Smooth muscle cell (in vitro differentiated cells): ENCODE data around the gene GIMAP8. TPM values are rescaled to one million over a fixed set of nuclear protein-coding genes. Genes with fewer than 3 reads are reported as not detected.

ENCODE experiments used
- DNase-seq: peaks from one replicate; lab custom pipeline; 2025; ENCODE audit not compliant: unreplicated experiment; lab: John Stamatoyannopoulos, UW
- H2AFZ ChIP-seq: fragments of 200-600 bp; sonication (generic); 2 replicates; pipeline ENCODE4 v1.6.0; 2016; ENCODE audit warnings: antibody characterized with exemption, low read depth, mild to moderate bottlenecking
- H3F3A ChIP-seq: fragments of 200-600 bp; sonication (generic); 2 replicates; pipeline ENCODE4 v1.6.0; 2017; ENCODE audit warnings: antibody characterized with exemption, low read depth
- H3K27ac ChIP-seq: fragments of 200-600 bp; sonication (generic); 2 replicates; pipeline ENCODE4 v1.5.1; 2016; ENCODE audit warnings: low read depth, mild to moderate bottlenecking
- H3K27me3 ChIP-seq: fragments of 200-600 bp; sonication (generic); 2 replicates; pipeline ENCODE4 v1.6.1; 2016; ENCODE audit warnings: low read depth, mild to moderate bottlenecking
- H3K36me3 ChIP-seq: fragments of 200-600 bp; sonication (generic); 2 replicates; pipeline ENCODE4 v1.5.1; 2016; ENCODE audit warnings: low read depth
- H3K4me1 ChIP-seq: fragments of 200-600 bp; sonication (generic); 2 replicates; pipeline ENCODE4 v1.5.1; 2016; ENCODE audit warnings: low read depth
- H3K4me2 ChIP-seq: fragments of 200-600 bp; sonication (generic); 2 replicates; pipeline ENCODE4 v1.6.0; 2016; ENCODE audit warnings: mild to moderate bottlenecking
- H3K4me3 ChIP-seq: fragments of 200-600 bp; sonication (generic); 2 replicates; pipeline ENCODE4 v1.5.1; 2016; ENCODE audit warnings: mild to moderate bottlenecking
- H3K79me2 ChIP-seq: fragments of 200-600 bp; sonication (generic); 2 replicates; pipeline ENCODE4 v1.6.0; 2016; ENCODE audit warnings: low read depth, mild to moderate bottlenecking
- H3K9ac ChIP-seq: fragments of 200-600 bp; sonication (generic); 2 replicates; pipeline ENCODE4 v1.6.0; 2016; ENCODE audit warnings: low read depth
- H3K9me3 ChIP-seq: fragments of 200-600 bp; sonication (generic); replicated peaks from 2 replicates; pipeline ENCODE4 v1.5.1; 2016; ENCODE audit warnings: low read depth
- H4K20me1 ChIP-seq: fragments of 200-600 bp; sonication (generic); 2 replicates; pipeline ENCODE4 v1.6.0; 2016; ENCODE audit warnings: low read depth
- WGBS: methylation state at CpG from one replicate; pipeline ENCODE4 v1.1.7; 2016; ENCODE audit warnings: low lambda C conversion rate; 5-methylcytosine and 5-hydroxymethylcytosine counted together
- polyA plus RNA-seq: library from polyadenylated mRNA; unstranded; fragments of >200 nt; fragmentation: Nextera tagmentation; extraction: Ambion mirVana; gene quantifications from 2 replicates; pipeline ENCODE4 v1.2.1, GENCODE V29; 2016
- total RNA-seq: library from RNA; depleted of rRNA; stranded (reverse); fragments of >200 nt; gene quantifications from 2 replicates; pipeline ENCODE4 v1.2.3, GENCODE V29; 2014
- TF ChIP-seq, protein P1 (sequence below): fragments of 200-600 bp; sonication (generic); IDR thresholded peaks from 2 replicates; pipeline ENCODE4 v1.5.1; 2017; ENCODE audit warnings: borderline replicate concordance, mild to moderate bottlenecking, antibody characterized with exemption; ENCODE audit not compliant: insufficient read depth, poor library complexity, severe bottlenecking

The GIMAP8 gene
- total RNA-seq, result not detected in 2 replicates
- polyA plus RNA-seq, result not detected in 2 replicates

DNA sequence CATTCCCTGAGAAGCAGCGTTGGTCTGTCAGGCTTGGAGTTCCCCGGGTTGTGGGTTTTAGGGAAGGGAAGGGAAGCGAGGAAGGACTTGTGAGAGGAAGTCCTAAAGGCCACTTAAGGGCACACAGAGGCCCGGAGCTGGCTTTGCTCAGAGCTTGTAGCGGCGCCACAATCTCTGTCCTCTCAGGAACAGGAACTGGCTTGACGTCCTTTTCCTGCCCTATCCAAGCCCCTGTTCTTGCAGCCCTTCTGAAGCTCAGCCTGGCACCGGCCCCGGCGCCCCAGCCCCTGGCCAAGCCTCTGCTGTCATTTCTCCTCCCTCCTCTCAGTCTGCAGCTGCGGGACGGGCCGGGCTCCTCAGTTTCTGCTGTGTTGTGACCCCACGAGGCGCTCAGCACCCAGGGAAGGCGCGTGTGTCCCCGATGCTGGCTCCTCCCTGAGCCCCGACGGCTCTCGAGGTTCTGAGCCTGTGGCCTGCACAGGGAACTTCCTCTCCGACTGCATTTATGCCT is at the start of gene GIMAP8:
TSS of gene GIMAP8 (plus strand) at position 140 of the 511 bp plus-strand sequence. CDS start 16,069 bp downstream, outside the sequence.
- Histone ChIP-seq H3K27me3 (no peaks in the 10 kb centered on the region), H3K79me2 (no peaks in the 10 kb centered on the region), H3K4me3 (no peak within 1 kb of the TSS), H3K9ac (no peak within 1 kb of the TSS), H2AFZ (no peak within 1 kb of the TSS), H3K27ac (no peak within 1 kb of the TSS), H4K20me1 (no peaks in the 10 kb centered on the region), H3K4me1 (no peaks in the 10 kb centered on the region), H3F3A (no peaks in the 10 kb centered on the region), H3K4me2 (no peak within 1 kb of the TSS), H3K36me3 (no peaks in the 10 kb centered on the region), H3K9me3 (no peaks in the 10 kb centered on the region)
- TF ChIP-seq, protein P1, sequence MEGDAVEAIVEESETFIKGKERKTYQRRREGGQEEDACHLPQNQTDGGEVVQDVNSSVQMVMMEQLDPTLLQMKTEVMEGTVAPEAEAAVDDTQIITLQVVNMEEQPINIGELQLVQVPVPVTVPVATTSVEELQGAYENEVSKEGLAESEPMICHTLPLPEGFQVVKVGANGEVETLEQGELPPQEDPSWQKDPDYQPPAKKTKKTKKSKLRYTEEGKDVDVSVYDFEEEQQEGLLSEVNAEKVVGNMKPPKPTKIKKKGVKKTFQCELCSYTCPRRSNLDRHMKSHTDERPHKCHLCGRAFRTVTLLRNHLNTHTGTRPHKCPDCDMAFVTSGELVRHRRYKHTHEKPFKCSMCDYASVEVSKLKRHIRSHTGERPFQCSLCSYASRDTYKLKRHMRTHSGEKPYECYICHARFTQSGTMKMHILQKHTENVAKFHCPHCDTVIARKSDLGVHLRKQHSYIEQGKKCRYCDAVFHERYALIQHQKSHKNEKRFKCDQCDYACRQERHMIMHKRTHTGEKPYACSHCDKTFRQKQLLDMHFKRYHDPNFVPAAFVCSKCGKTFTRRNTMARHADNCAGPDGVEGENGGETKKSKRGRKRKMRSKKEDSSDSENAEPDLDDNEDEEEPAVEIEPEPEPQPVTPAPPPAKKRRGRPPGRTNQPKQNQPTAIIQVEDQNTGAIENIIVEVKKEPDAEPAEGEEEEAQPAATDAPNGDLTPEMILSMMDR, result no peak
- 85% methylated on average over 22 of the region's 22 CpGs for whole genome bisulfite sequencing
- no peak for DNase-seq

DNA sequence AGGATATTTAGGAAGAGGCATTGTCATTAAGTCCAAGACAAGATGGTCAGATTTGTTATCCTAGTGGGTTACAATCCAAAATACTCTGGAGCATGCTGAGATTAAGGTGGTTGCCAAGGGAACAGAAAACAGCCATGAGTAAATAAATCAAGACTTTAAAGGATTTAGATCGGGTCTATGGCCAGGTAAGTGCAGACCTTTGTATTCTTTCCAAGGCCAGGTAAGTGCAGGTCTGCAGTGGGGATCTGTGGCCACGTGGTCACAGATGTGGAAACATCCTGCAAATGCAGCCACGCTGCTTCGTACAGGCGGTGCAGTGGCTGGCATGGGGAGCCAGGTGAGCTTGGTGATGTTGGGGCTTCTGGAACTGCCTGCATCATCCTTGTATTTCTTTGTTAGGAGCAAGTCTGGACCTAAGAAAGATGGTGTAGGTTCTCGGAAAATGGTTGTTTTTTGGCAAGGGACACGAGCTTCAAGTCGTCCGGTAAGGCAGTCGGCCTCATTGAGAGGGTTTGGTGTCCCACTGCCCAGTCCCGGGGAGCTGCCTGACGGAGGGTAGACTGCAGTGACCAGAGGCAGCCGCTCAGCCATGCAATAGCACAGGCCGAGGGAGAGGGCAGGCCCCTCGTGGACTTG is 49.5 kb upstream of the GIMAP8 start:
- H3K4me1 ChIP-seq, result peaks cover 39% of the 10 kb centered on the region
- peaks cover 6% of the 10 kb centered on the region for H3F3A ChIP-seq
- H3K36me3 ChIP-seq, result no peaks in the 10 kb centered on the region
- H3K79me2 ChIP-seq, result no peaks in the 10 kb centered on the region
- no peak overlapping the region for H3K9ac ChIP-seq
- DNase-seq, result no peak
- H3K4me3 ChIP-seq, result no peak overlapping the region
- TF ChIP-seq, protein P1, result no peak
- H3K27me3 ChIP-seq, result no peaks in the 10 kb centered on the region
- peak overlapping the region; percentile 70 for H3K27ac ChIP-seq
- no peaks in the 10 kb centered on the region for H4K20me1 ChIP-seq
- no peak overlapping the region for H3K4me2 ChIP-seq
- no peak overlapping the region for H2AFZ ChIP-seq
- no peaks in the 10 kb centered on the region for H3K9me3 ChIP-seq
- 89% methylated on average over 15 of the region's 15 CpGs for WGBS

DNA sequence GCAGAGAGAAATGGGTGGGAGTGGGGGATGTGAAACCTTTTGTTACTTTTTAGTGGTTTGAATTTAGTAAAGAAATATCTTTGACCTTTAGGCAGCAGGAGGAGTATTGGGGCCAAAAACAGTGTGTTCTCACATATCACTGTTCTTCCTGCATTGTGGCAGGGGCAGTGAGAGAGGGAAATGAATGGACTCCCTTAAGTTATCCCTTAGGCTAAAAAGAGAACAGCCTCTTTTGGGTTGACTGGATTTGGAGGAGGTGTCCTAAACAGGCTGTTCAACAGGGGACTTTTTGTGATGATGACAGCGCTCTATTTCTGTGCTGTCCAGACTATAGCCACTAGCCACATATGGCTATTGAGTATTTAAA is 49.0 kb upstream of the GIMAP8 start:
- H4K20me1 ChIP-seq, result no peaks in the 10 kb centered on the region
- H2AFZ ChIP-seq, result no peak overlapping the region
- DNase-seq, result no peak
- H3K27ac ChIP-seq, result no peak overlapping the region
- no peak overlapping the region for H3K4me3 ChIP-seq
- WGBS, result 91% methylated on average over 1 of the region's 1 CpG
- H3K27me3 ChIP-seq, result no peaks in the 10 kb centered on the region
- TF ChIP-seq, protein P1, result no peak
- H3K9me3 ChIP-seq, result no peaks in the 10 kb centered on the region
- H3K79me2 ChIP-seq, result no peaks in the 10 kb centered on the region
- no peak overlapping the region for H3K9ac ChIP-seq
- no peaks in the 10 kb centered on the region for H3K36me3 ChIP-seq
- H3K4me1 ChIP-seq, result peaks cover 44% of the 10 kb centered on the region
- no peak overlapping the region for H3K4me2 ChIP-seq
- H3F3A ChIP-seq, result peaks cover 7% of the 10 kb centered on the region
